ENCODE measurements around the gene ARID1B.

ARID1B gene

GRCh38 chr6:156839591-156840001 lies 62.4 kb downstream of the ARID1B start:
- TF ChIP-seq GATA2 (IDR thresholded peaks at IDR 0.05; ENCODE audit: low read depth, low read length) (no peak), GATA3 (IDR thresholded peaks at IDR 0.05; ENCODE audit: low read depth, low read length) (no peak)

- TF ChIP-seq GATA3 (IDR thresholded peaks at IDR 0.05; ENCODE audit: low read depth, low read length), result no peak
- TF ChIP-seq GATA2 (IDR thresholded peaks at IDR 0.05; ENCODE audit: low read depth, low read length), result no peak
Observed at GRCh38 chr6:156840136-156840535, 63.0 kb downstream of the ARID1B start.

GRCh38 chr6:156840606-156841005 lies 63.4 kb downstream of the ARID1B start:
- TF ChIP-seq GATA2 (IDR thresholded peaks at IDR 0.05; ENCODE audit: low read depth, low read length), result no peak
- no peak for TF ChIP-seq GATA3 (IDR thresholded peaks at IDR 0.05; ENCODE audit: low read depth, low read length)

- TF ChIP-seq GATA2 (IDR thresholded peaks at IDR 0.05; ENCODE audit: low read depth, low read length) (no peak), GATA3 (IDR thresholded peaks at IDR 0.05; ENCODE audit: low read depth, low read length) (no peak)
Observed at GRCh38 chr6:156841508-156841907, 64.3 kb downstream of the ARID1B start.

GRCh38 chr6:156842598-156843250 lies 65.5 kb downstream of the ARID1B start:
- TF ChIP-seq GATA3 (IDR thresholded peaks at IDR 0.05; ENCODE audit: low read depth, low read length) (no peak), GATA2 (IDR thresholded peaks at IDR 0.05; ENCODE audit: low read depth, low read length) (no peak)

- TF ChIP-seq GATA2 (IDR thresholded peaks at IDR 0.05; ENCODE audit: low read depth, low read length) (no peak), GATA3 (IDR thresholded peaks at IDR 0.05; ENCODE audit: low read depth, low read length) (no peak)
Observed at GRCh38 chr6:156844089-156844488, 66.9 kb downstream of the ARID1B start.

- TF ChIP-seq GATA3 (IDR thresholded peaks at IDR 0.05; ENCODE audit: low read depth, low read length), result no peak
- TF ChIP-seq GATA2 (IDR thresholded peaks at IDR 0.05; ENCODE audit: low read depth, low read length), result no peak
Observed at GRCh38 chr6:156845454-156846155, 68.4 kb downstream of the ARID1B start.

- TF ChIP-seq GATA2 (IDR thresholded peaks at IDR 0.05; ENCODE audit: low read depth, low read length) (no peak), GATA3 (IDR thresholded peaks at IDR 0.05; ENCODE audit: low read depth, low read length) (no peak)
Observed at GRCh38 chr6:156846845-156847599, 69.8 kb downstream of the ARID1B start.

- no peak for TF ChIP-seq GATA2 (IDR thresholded peaks at IDR 0.05; ENCODE audit: low read depth, low read length)
Observed at GRCh38 chr6:156848123-156848522, 70.9 kb downstream of the ARID1B start.

- no peak; the same call in 1 of the 2 replicates for TF ChIP-seq GATA2 (IDR thresholded peaks at IDR 0.05; ENCODE audit: low read depth, low read length)
- no peak for TF ChIP-seq GATA3 (IDR thresholded peaks at IDR 0.05; ENCODE audit: low read depth, low read length)
Observed at GRCh38 chr6:156848533-156848932, 71.4 kb downstream of the ARID1B start.

- TF ChIP-seq GATA2 (IDR thresholded peaks at IDR 0.05; ENCODE audit: low read depth, low read length) (no peak), GATA3 (IDR thresholded peaks at IDR 0.05; ENCODE audit: low read depth, low read length) (no peak)
Observed at GRCh38 chr6:156849806-156850205, 72.6 kb downstream of the ARID1B start.

GRCh38 chr6:156850353-156850752 lies 73.2 kb downstream of the ARID1B start:
- TF ChIP-seq GATA3 (IDR thresholded peaks at IDR 0.05; ENCODE audit: low read depth, low read length) (no peak), GATA2 (IDR thresholded peaks at IDR 0.05; ENCODE audit: low read depth, low read length) (no peak)

- TF ChIP-seq GATA2 (IDR thresholded peaks at IDR 0.05; ENCODE audit: low read depth, low read length) (no peak), GATA3 (IDR thresholded peaks at IDR 0.05; ENCODE audit: low read depth, low read length) (no peak)
Observed at GRCh38 chr6:156851454-156851921, 74.3 kb downstream of the ARID1B start.

- TF ChIP-seq GATA2 (IDR thresholded peaks at IDR 0.05; ENCODE audit: low read depth, low read length) (no peak), GATA3 (IDR thresholded peaks at IDR 0.05; ENCODE audit: low read depth, low read length) (no peak)
Observed at GRCh38 chr6:156852147-156852857, 75.1 kb downstream of the ARID1B start.
